ENCODE results near the gene SLC15A1.

The SLC15A1 gene

DNA sequence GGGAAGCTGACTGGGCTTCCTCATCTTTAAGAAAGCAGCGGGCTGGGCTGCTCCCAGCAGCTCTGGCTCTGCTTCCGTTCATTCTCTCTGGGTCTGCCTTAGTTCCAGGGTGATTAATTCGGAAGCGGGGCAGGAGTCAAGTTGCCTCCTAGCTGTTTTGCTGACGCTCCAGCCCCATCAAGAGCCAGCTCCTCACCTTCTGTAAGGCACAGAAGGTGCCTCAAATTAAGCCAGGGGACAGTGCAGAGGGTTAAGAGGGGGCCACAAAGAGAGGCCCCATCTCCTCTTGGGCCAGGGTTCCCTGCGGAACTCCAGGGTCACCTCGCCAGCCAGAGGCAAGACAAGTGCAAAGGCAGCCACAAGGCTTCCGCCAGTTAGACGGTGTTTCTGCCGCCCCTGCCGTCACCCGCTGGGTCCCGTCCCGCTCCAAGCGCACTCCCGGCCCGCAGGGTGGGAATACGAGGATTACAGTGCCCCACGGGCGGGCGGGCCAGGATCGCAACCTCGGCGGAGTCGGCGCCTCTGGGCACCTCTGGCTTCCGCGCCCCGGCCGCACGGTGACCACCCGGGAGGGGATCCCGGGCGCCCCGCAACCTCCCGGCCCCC lies 508 bp downstream of the SLC15A1 start:
- no peak for DNase-seq
- TF ChIP-seq POLR2A (IDR thresholded peaks at IDR 0.05; ENCODE audit: low read length) (no peak), GATA1 (IDR thresholded peaks at IDR 0.05; ENCODE audit: low read depth, low read length) (no peak)

DNA sequence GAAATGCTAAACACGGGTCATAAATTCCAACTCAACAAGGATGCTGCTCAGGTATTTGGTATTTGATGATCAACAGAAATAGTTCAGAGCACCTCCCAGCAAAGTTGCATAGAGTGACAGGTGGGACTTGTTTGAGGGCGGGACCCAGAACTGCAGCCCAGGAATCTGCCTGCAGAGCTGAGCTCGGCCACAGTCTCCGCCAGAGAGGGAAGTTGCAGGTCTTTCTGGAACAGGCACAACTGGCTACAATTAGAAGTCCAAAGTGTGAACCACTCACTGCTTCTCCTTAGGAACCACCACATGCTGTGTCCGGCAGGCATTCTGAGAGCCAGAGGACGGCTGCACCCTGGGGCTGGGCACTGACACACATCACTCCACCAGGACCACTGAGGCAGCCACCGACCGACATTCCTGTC lies 1.1 kb downstream of the SLC15A1 start:
- TF ChIP-seq GATA1 (IDR thresholded peaks at IDR 0.05; ENCODE audit: low read depth, low read length) (no peak), POLR2A (IDR thresholded peaks at IDR 0.05; ENCODE audit: low read length) (no peak)
- no peak for DNase-seq

DNA sequence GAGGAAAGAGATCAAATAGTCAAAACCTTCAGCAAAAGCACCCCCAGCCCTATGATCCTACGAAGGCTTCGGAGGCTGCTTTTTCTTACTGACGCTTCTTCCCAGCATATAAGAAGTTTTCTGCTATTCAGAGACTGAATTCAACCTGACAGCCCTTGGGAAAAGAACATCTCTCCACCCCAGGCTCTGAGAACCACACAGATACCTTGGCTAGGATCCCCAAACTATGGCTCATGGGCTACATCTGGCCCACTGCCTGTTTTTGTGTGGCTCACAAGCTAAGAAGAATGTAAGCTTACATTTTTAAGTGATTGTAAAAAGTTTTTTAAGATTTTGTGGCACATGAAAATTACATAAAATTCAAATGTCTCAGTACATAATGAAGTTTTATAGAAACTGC lies 3.0 kb downstream of the SLC15A1 start:
- TF ChIP-seq GATA1 (IDR thresholded peaks at IDR 0.05; ENCODE audit: low read depth, low read length), result no peak
- no peak for TF ChIP-seq POLR2A (IDR thresholded peaks at IDR 0.05; ENCODE audit: low read length)

DNA sequence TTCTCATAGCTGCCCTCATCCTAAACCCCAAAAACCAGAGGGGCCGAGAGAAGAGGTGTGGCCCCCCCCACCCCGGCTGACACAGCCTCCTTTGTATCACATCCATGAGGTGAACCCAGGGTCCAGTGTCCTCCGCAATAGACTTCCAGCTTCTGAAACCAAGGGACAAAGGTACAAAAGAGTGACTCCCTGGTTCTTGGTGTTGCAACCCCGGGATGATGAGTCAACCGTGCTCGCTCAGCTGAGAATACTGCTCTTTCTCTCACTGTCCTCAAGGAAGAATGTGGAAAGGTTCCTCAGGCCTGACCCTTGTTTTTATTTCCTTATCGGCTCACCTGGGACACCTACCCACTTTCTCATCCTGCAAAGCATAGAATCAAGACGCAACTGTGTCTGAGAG lies 5.5 kb downstream of the SLC15A1 start:
- no peak for DNase-seq
- TF ChIP-seq GATA1 (IDR thresholded peaks at IDR 0.05; ENCODE audit: low read depth, low read length), result no peak

More for the DNA sequence above, 3.0 kb downstream of the SLC15A1 start:
- DNase-seq, result no peak

DNA sequence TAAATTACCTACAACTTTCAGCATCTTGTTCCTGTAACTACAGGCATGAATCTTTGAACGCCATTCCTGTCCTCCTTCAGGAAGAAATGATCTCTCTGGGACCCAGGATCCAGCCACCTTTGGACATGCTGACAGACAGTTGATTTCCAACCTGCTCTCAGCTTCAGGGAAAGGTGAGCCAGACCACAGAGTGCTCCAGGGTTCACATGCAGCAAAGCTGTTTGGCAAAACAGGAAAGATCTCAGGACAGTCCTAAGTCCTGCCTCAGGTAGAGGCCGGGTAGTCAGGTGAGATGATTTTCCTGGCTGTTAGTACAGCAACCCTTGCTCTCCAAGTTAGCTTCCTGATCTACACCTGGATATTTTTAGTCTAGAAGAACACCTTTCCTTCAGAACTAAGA lies 9.1 kb downstream of the SLC15A1 start:
- DNase-seq, result no peak
- TF ChIP-seq POLR2A (IDR thresholded peaks at IDR 0.05; ENCODE audit: low read length) (no peak), GATA1 (IDR thresholded peaks at IDR 0.05; ENCODE audit: low read depth, low read length) (no peak)

DNA sequence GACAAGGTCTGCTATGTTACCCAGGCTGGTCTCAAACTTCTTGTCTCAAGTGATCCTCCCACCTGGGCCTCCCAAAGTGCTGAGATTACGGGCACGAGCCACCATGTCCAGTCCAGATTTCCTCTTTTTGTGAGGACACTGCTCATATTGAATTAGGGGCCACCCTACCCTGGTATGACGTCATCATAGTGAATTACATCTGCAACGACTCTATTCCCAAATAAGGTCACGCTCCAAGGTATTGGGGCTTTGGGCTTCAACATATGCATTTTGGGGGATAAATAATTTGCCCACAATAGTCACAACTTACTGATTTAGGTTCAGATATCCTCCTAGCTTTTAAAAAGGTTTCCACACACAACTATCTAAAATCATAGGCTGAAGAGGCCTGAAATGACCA lies 9.5 kb downstream of the SLC15A1 start:
- DNase-seq, result no peak
- no peak for TF ChIP-seq POLR2A (IDR thresholded peaks at IDR 0.05; ENCODE audit: low read length)
- TF ChIP-seq GATA1 (IDR thresholded peaks at IDR 0.05; ENCODE audit: low read depth, low read length), result no peak

DNA sequence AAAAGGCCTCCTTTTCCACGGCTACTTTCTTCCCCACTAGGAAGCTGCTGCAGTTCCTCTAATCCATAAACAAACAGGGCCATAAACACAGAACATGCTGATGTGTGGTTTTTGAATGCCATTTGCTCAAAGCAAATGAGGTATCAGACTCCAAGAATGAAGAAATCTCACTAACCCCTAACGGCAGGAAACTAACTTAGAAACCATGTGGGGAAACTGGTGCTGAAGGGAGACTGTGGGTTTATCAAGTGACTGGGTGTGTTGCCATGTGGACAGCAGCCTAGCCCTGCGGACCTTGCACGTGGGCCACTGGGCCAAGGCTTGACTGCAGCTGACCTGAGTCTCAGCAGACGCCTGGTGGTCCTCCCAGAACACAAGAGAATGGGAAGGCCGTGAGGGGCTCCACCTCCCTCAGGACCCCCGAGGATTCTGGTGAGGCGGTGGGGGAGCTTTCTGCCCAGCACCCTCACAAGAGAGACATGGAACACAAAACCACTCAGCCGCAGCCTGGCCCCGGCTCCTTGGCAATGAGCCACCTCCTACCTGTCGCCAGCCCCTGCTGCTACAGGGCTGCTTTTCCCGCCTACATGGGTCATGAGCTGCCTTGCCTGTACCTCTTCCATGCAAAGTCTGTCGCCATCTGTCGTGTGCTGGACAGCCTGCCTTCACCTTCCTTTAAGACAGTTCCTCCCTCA lies 10.6 kb downstream of the SLC15A1 start:
- DNase-seq, result no peak
- no peak for TF ChIP-seq GATA1 (IDR thresholded peaks at IDR 0.05; ENCODE audit: low read depth, low read length)
- no peak for TF ChIP-seq POLR2A (IDR thresholded peaks at IDR 0.05; ENCODE audit: low read length)

DNA sequence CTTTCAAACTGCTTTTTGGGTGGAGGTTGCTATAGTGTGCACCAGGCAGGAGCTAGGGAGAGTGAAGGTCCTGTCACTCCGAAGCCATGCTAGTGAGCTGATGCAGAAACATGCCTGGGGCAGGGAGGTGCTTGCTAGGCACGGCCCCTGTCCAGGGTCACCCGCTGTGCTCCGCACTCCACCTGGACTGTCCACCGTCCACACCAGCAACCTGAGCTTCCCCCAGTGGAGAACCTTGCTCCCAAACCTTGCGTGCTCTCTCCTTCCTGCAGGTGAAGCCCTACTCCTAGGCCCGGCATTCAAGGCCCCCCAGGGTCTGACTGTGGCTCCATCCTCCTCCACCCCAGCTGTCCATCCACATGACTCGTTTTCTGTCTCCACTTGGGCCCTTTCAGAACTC lies 12.3 kb downstream of the SLC15A1 start:
- DNase-seq, result no peak
- TF ChIP-seq GATA1 (IDR thresholded peaks at IDR 0.05; ENCODE audit: low read depth, low read length), result no peak
- no peak for TF ChIP-seq POLR2A (IDR thresholded peaks at IDR 0.05; ENCODE audit: low read length)

DNA sequence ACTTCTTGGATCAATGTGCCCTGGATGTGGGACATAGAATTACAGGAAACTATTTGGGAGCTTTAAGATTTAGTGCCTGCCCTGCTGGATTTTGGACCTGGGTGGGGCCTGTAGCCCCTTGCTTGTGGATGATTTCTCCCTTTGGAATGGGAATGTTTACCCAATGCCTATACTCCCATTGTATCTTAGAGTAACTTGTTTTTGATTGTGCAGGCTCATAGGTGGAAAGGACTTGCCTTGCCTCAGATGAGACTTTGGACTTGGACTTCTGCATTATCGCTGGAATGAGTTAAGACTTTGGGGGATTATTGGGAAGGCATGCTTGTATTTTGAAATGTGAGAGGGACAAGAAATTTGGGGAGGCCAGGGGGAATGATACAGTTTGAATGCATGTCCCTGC lies 13.5 kb downstream of the SLC15A1 start:
- DNase-seq, result no peak
- TF ChIP-seq GATA1 (IDR thresholded peaks at IDR 0.05; ENCODE audit: low read depth, low read length) (no peak), POLR2A (IDR thresholded peaks at IDR 0.05; ENCODE audit: low read length) (no peak)

DNA sequence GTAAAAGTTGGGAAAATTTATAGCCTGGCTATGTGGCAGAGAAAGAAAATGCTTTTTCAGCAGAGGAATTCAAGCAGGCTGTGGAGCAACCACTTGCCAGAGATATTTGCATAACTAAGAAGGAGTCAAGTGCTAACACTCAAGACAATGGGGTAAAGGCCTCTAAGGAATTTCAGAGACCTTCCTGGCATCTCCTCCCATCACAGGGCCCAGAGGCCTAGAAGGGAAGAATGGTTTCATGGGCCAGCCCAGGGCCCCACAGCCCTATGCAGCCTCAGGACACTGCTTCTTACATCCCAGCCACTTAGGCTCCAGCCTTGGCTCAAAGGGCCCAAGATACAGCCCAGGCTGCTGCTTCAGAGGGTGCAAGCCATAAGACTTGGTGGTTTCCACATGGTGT lies 14.3 kb downstream of the SLC15A1 start:
- DNase-seq, result no peak
- TF ChIP-seq POLR2A (IDR thresholded peaks at IDR 0.05; ENCODE audit: low read length), result no peak

DNA sequence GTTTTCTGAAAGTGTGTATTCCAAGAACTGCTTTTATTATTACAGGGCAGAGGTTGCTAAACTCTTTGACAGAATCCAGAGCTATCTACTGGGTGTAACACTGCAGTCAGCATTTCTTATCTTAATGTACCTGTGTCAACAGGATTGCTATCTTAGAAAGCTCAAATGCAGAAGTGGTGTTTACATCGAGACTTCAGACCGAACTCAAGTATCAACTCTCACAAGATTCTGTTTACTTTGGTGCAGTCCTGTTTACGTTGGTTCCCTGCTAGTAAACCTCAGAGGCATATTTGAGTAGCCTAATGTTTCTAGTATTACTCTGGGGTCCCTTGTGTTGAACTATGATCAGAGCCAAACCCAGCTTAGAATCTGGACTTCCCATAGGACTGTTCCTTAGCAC lies 20.5 kb downstream of the SLC15A1 start:
- no peak for DNase-seq
- no peak for TF ChIP-seq GATA1 (IDR thresholded peaks at IDR 0.05; ENCODE audit: low read depth, low read length)
- no peak for TF ChIP-seq POLR2A (IDR thresholded peaks at IDR 0.05; ENCODE audit: low read length)

DNA sequence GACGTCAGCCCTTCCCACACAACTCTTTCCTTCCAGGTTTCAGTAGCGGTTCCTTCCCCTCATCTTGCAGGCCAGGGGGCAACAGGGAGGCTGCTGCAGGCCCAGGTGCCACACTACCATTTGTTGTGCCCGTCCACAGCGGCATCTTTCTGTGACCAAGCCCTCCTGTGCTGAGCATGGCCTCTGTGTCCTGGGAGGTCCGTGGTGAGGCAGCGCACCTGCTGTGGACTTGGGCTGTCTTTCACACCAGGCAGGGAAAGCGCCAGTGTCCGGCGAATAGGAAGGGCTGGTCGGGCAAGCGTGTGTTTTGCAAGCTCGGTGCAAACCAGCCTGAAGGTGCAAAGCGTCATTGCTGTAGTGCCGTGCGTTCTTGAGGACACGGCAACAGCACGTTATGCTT lies 21.4 kb downstream of the SLC15A1 start:
- no peak for TF ChIP-seq GATA1 (IDR thresholded peaks at IDR 0.05; ENCODE audit: low read depth, low read length)
- no peak for TF ChIP-seq POLR2A (IDR thresholded peaks at IDR 0.05; ENCODE audit: low read length)
- DNase-seq, result no peak

DNA sequence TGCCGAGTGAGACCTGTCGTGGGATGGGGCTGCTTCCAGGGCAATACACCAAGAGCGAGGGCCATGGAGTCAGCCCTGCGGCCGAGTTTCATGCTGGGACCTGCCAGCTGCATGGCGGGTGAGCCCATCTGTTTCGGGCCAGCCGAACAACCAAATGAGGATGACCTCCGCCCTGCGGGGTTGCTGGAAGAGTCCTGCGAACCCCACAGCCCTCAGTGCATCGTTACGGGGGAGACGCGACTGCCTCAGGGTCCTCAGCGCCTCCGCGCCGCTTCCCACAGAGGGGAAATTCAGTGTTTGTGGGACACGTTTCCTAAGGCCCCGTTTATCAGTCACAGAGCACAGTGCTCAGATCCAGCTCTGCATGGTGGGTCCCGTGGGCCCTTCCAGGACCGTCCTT lies 22.0 kb downstream of the SLC15A1 start:
- no peak for DNase-seq
- TF ChIP-seq GATA1 (IDR thresholded peaks at IDR 0.05; ENCODE audit: low read depth, low read length) (no peak), POLR2A (IDR thresholded peaks at IDR 0.05; ENCODE audit: low read length) (no peak)

DNA sequence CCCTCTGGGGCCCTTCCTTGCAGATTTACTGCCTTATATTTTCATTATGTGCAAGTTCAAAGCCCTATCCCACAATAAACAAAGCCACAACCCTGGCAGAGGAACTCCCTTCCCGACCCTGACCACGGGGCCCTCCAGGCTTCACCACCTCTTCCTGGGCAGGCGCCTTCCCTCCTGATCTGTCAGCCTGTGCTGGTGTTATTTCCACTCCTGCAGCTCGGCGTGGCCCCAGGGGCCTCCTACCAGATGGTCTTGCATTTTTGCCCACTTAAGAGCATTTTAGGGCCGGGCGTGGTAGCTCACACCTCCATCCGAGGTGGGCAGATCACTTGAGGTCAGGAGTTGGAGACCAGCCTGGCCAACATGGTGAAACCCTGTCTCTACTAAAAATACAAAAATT lies 22.8 kb downstream of the SLC15A1 start:
- TF ChIP-seq GATA1 (IDR thresholded peaks at IDR 0.05; ENCODE audit: low read depth, low read length), result no peak
- no peak for TF ChIP-seq POLR2A (IDR thresholded peaks at IDR 0.05; ENCODE audit: low read length)
- DNase-seq, result no peak

DNA sequence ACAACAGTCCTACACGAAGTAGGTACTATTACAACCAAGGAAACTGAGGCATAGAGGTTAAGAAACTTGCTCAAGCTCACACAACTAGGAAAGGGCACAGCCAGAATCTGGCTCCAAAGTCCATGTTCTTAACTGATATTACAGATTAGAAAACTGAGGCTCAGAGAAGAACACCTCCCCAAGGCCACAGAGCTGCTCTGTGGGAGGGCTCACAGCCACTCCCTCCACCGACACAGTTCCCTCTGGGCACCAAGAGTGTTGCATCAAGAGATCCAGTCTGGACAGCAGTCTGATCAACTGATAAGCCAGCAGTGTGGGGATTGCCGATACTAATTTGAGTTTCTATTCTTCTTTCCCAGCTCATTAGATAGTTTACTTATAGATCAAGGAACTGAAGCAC lies 29.5 kb downstream of the SLC15A1 start:
- DNase-seq, result no peak
- TF ChIP-seq GATA1 (IDR thresholded peaks at IDR 0.05; ENCODE audit: low read depth, low read length), result no peak
- no peak for TF ChIP-seq POLR2A (IDR thresholded peaks at IDR 0.05; ENCODE audit: low read length)
